Neural progenitor cell (in vitro differentiated cells): ENCODE data around the gene ABAT. TPM values are rescaled to one million over a fixed set of nuclear protein-coding genes. Genes with fewer than 3 reads are reported as not detected.

Experiments
- DNase-seq: peaks from one replicate; pipeline ENCODE4 v3.0.0-alpha.2; 2016; ENCODE audit warnings: low spot score
- H2AFZ ChIP-seq: fragments of 200-600 bp; sonication (generic); replicated peaks from 2 replicates; pipeline ENCODE4 v1.6.1; 2016; ENCODE audit warnings: antibody characterized with exemption
- H3F3A ChIP-seq: fragments of 200-600 bp; sonication (generic); 2 replicates; pipeline ENCODE4 v1.6.1; 2016; ENCODE audit warnings: antibody characterized with exemption, low read depth
- H3K27ac ChIP-seq: fragments of 200-600 bp; sonication (generic); 2 replicates; pipeline ENCODE4 v1.5.1; 2016; ENCODE audit warnings: mild to moderate bottlenecking
- H3K27me3 ChIP-seq: fragments of 200-600 bp; sonication (generic); 2 replicates; pipeline ENCODE4 v1.6.1; 2016; ENCODE audit warnings: mild to moderate bottlenecking, moderate library complexity
- H3K36me3 ChIP-seq: fragments of 200-600 bp; sonication (generic); 2 replicates; pipeline ENCODE4 v1.5.1; 2016
- H3K4me1 ChIP-seq: fragments of 200-600 bp; sonication (generic); 2 replicates; pipeline ENCODE4 v1.6.1; 2016; ENCODE audit warnings: mixed run types
- H3K4me2 ChIP-seq: fragments of 200-600 bp; sonication (generic); 2 replicates; pipeline ENCODE4 v1.6.1; 2016
- H3K4me3 ChIP-seq: fragments of 200-600 bp; sonication (generic); 2 replicates; pipeline ENCODE4 v1.5.1; 2016
- H3K79me2 ChIP-seq: fragments of 200-600 bp; sonication (generic); 2 replicates; pipeline ENCODE4 v1.6.1; 2016; ENCODE audit warnings: low read depth
- H3K9ac ChIP-seq: fragments of 200-600 bp; sonication (generic); 2 replicates; pipeline ENCODE4 v1.6.1; 2016
- H3K9me3 ChIP-seq: fragments of 200-600 bp; sonication (generic); 2 replicates; pipeline ENCODE4 v1.5.1; 2016; ENCODE audit warnings: low read depth
- H4K20me1 ChIP-seq: fragments of 200-600 bp; sonication (generic); 2 replicates; pipeline ENCODE4 v1.6.1; 2016; ENCODE audit warnings: low read depth
- H3K27ac Mint-ChIP-seq: 3 replicates; pipeline ENCODE4 v1.8.0; 2021; ENCODE audit warnings: mixed read lengths
- H3K27me3 Mint-ChIP-seq: 2 replicates; pipeline ENCODE4 v1.8.0; 2022; ENCODE audit warnings: low read depth, mild to moderate bottlenecking, inconsistent platforms, moderate library complexity, mixed read lengths; ENCODE audit not compliant: insufficient read depth
- H3K36me3 Mint-ChIP-seq: 3 replicates; pipeline ENCODE4 v1.8.0; 2021; ENCODE audit warnings: mixed read lengths
- H3K4me1 Mint-ChIP-seq: 3 replicates; pipeline ENCODE4 v1.8.0; 2021; ENCODE audit warnings: mixed read lengths
- H3K4me3 Mint-ChIP-seq: 3 replicates; pipeline ENCODE4 v1.8.0; 2021; ENCODE audit warnings: mild to moderate bottlenecking, moderate library complexity, mixed read lengths
- H3K9me3 Mint-ChIP-seq: 3 replicates; pipeline ENCODE4 v1.8.0; 2020; ENCODE audit warnings: mixed read lengths
- EZH2 ChIP-seq: fragments of 200-600 bp; sonication (generic); IDR thresholded peaks from 2 replicates; pipeline ENCODE4 v1.6.1; 2017; ENCODE audit warnings: antibody characterized with exemption, mild to moderate bottlenecking, moderate library complexity
- EZH2phosphoT487 ChIP-seq: fragments of 200-600 bp; sonication (generic); IDR thresholded peaks from 2 replicates; pipeline ENCODE4 v1.6.1; 2017; ENCODE audit warnings: antibody characterized with exemption
- total RNA-seq: library from RNA; depleted of rRNA; stranded (reverse); fragments of >200 nt; gene quantifications from 2 replicates; pipeline ENCODE4 v1.2.3, GENCODE V29; 2015; ENCODE audit warnings: low replicate concordance
- TF ChIP-seq, protein P1 (sequence below): fragments of 200-600 bp; sonication (generic); IDR thresholded peaks from 2 replicates; pipeline ENCODE4 v1.5.1; 2017; ENCODE audit warnings: antibody characterized with exemption, mild to moderate bottlenecking

Gene ABAT
- total RNA-seq, 1 donor from 2014 or later: 7.3 TPM

DNA sequence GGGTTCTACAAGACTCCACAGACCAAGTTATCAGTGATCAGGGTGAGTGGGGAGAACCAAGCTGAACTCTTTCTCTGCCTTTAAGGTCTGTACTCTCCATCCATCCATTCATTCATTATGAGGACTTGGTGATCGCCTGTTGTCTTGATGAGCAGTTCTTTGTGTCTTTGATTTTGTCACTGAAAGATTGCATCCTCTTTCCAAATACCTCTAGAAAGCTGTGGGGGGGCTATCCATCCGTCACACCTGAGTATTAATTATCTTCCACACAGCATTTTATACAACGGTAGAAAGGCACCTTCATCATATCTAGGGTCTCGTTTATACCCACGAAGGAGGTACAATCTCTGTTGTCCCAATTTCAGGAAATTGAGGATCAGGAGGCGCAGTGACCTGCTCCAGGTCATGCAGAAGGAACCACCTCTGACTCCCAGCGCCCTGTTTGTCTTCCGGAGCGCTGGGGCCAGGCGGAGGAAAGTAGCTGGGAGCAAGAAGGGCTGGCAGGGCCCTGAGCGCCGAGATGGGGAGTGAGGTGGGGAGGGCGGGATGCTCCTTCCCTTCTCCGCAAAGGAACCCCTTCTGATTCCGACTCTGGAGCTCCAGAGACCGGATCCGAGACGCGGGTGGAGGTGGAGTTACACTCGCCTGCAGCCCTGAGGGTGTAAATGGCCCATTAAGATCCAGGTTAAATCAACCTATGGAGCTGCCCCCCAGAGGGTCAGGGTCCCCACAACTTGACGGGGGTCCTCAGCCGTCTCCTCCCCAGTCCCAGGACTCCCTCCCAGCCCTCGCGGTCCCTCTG, 605 bp upstream of the ABAT start:
- peaks cover 12% of the 10 kb centered on the region for H3K4me1 ChIP-seq
- no peak overlapping the region for H3K27ac Mint-ChIP-seq
- H3K9me3 Mint-ChIP-seq: peaks cover 4% of the 10 kb centered on the region
- peak overlapping the region; percentile 78 for H3K4me3 ChIP-seq
- TF ChIP-seq, protein P1, sequence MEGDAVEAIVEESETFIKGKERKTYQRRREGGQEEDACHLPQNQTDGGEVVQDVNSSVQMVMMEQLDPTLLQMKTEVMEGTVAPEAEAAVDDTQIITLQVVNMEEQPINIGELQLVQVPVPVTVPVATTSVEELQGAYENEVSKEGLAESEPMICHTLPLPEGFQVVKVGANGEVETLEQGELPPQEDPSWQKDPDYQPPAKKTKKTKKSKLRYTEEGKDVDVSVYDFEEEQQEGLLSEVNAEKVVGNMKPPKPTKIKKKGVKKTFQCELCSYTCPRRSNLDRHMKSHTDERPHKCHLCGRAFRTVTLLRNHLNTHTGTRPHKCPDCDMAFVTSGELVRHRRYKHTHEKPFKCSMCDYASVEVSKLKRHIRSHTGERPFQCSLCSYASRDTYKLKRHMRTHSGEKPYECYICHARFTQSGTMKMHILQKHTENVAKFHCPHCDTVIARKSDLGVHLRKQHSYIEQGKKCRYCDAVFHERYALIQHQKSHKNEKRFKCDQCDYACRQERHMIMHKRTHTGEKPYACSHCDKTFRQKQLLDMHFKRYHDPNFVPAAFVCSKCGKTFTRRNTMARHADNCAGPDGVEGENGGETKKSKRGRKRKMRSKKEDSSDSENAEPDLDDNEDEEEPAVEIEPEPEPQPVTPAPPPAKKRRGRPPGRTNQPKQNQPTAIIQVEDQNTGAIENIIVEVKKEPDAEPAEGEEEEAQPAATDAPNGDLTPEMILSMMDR: no peak
- TF ChIP-seq EZH2 (no peak), EZH2phosphoT487 (no peak)
- no peaks in the 10 kb centered on the region for H3K79me2 ChIP-seq
- peaks cover 7% of the 10 kb centered on the region for H3F3A ChIP-seq
- H3K36me3 Mint-ChIP-seq: no peaks in the 10 kb centered on the region
- H3K4me1 Mint-ChIP-seq: peaks cover 29% of the 10 kb centered on the region
- no peak overlapping the region for H3K27ac ChIP-seq
- no peaks in the 10 kb centered on the region for H3K36me3 ChIP-seq
- peaks cover 46% of the 10 kb centered on the region for H3K27me3 ChIP-seq
- H3K27me3 Mint-ChIP-seq: peaks cover 15% of the 10 kb centered on the region
- H3K4me3 Mint-ChIP-seq: peak overlapping the region; percentile 89
- peak; percentile 60 for DNase-seq
- peak overlapping the region; percentile 88 for H3K4me2 ChIP-seq
- H2AFZ ChIP-seq: peak overlapping the region; percentile 93
- H3K9me3 ChIP-seq: no peaks in the 10 kb centered on the region
- no peak overlapping the region for H3K9ac ChIP-seq
- H4K20me1 ChIP-seq: peaks cover 3% of the 10 kb centered on the region

DNA sequence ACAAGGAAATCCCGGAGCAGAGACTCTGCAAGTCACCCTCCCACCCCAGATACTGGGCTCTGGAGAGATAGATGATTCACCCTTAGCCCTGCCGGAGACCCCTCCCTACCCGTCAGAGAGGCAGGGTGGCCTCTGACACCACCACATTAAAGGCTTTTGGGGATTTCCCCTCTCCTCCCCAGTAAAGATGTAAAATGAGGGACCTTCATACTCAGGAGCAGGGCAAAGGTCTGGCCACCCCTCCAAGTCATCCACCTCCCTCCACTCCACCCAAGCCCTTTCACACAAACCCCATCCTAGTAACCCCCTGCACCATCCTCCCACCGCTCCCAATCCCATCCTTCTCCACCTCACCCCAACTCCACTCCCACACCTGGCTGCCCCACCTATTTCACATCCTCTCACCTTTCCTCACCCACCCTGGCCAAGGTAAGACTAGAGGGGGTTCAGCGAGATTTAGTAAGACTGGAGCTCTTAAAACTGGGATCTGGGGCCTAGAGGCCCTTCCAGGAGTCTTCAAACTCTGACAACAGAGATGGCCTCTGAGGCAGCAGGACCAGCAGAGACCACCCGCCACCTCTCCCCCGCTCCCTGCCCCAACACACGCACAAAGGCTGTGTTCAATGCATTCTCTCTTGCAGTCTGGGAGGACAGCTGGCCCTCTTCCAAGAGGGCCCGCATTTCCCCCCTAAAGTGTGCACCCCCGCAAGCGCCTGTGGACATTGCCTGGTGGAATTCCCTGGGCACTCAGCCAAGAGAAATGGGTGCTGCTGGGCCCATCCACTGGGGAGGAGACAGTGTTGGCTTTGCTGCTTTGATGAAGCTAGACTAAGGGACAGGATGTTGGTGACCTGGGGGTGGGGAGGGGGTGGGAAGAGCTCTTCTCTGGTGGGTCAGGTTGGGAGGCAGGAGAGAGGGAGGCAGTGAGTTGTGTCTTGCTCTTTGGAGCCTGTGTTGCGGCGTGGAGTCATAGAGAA, 1.1 kb downstream of the ABAT start:
- H3K27me3 Mint-ChIP-seq: peaks cover 13% of the 10 kb centered on the region
- no peak overlapping the region for H3K27ac Mint-ChIP-seq
- Histone ChIP-seq H3K79me2 (no peaks in the 10 kb centered on the region), H3K9ac (no peak overlapping the region), H3K4me2 (peak overlapping the region; percentile 88), H3K4me3 (peak overlapping the region; percentile 78), H3K36me3 (no peaks in the 10 kb centered on the region), H3K4me1 (peaks cover 8% of the 10 kb centered on the region), H2AFZ (no peak overlapping the region), H3F3A (peaks cover 3% of the 10 kb centered on the region), H3K27ac (no peak overlapping the region), H4K20me1 (peaks cover 3% of the 10 kb centered on the region), H3K27me3 (peaks cover 46% of the 10 kb centered on the region), H3K9me3 (no peaks in the 10 kb centered on the region)
- DNase-seq: no peak
- H3K4me1 Mint-ChIP-seq: peaks cover 28% of the 10 kb centered on the region
- peaks cover 5% of the 10 kb centered on the region for H3K36me3 Mint-ChIP-seq
- H3K9me3 Mint-ChIP-seq: peaks cover 13% of the 10 kb centered on the region
- H3K4me3 Mint-ChIP-seq: peak overlapping the region; percentile 87
- no peak for TF ChIP-seq EZH2
- TF ChIP-seq, protein P1: no peak
- TF ChIP-seq EZH2phosphoT487: no peak

DNA sequence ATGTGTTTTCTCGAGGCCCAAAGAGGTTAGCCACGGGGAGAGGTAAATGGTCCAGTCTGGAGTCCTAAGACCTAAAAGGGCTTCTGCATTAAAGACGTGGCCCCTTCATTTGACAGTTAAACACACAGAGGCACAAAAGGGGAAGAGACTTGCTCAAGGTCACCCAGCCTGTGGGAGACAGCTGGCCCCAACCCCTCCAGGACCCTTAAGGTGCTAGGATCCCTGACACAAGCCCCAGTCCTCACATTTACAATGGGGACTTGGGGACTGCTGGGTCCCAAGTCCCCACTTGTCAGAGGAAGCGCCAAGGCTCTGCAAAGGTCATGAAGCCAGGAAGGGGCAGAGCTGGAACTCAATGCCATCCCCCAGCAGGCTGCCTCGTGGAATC, 1.7 kb downstream of the ABAT start:
- H3K9me3 ChIP-seq: no peaks in the 10 kb centered on the region
- no peaks in the 10 kb centered on the region for H3F3A ChIP-seq
- no peak overlapping the region for H2AFZ ChIP-seq
- H3K4me1 Mint-ChIP-seq: peaks cover 28% of the 10 kb centered on the region
- H3K9me3 Mint-ChIP-seq: peaks cover 13% of the 10 kb centered on the region
- peaks cover 3% of the 10 kb centered on the region for H4K20me1 ChIP-seq
- H3K4me3 Mint-ChIP-seq: peak overlapping the region; percentile 87
- DNase-seq: no peak
- H3K9ac ChIP-seq: no peak overlapping the region
- H3K27me3 ChIP-seq: peaks cover 46% of the 10 kb centered on the region
- H3K4me3 ChIP-seq: no peak overlapping the region
- TF ChIP-seq, protein P1: no peak
- TF ChIP-seq EZH2phosphoT487 (no peak), EZH2 (no peak)
- no peaks in the 10 kb centered on the region for H3K79me2 ChIP-seq
- H3K4me2 ChIP-seq: no peak overlapping the region
- H3K27me3 Mint-ChIP-seq: peaks cover 13% of the 10 kb centered on the region
- H3K36me3 ChIP-seq: no peaks in the 10 kb centered on the region
- no peak overlapping the region for H3K27ac ChIP-seq
- H3K36me3 Mint-ChIP-seq: peaks cover 5% of the 10 kb centered on the region
- H3K27ac Mint-ChIP-seq: no peak overlapping the region
- peaks cover 4% of the 10 kb centered on the region for H3K4me1 ChIP-seq
